ENCODE results near the gene CST8. TPM values are rescaled to one million over a fixed set of nuclear protein-coding genes. Genes with fewer than 3 reads are reported as not detected.

The CST8 gene, protein sequence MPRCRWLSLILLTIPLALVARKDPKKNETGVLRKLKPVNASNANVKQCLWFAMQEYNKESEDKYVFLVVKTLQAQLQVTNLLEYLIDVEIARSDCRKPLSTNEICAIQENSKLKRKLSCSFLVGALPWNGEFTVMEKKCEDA
- polyA plus RNA-seq = not detected

DNA sequence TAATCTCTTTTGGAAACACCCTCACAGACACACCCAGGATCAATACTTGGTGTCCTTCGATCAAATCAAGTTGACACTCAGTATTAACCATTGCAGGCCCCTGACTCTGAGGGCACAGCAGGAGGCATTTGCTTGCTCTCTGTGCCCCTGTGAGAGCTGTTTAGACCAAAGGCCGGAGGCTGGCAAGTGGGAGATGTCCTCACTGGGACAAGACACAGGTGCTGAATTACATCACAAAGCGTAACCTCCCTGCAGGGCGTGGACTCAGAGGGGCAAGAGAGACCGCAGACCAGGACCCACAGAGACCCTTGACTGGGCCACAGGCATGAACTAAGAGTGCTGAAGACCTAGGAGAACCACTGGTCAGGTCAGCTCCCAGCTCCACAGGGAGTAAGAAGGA is at the start of gene CST8:
TSS of gene CST8 (plus strand) at position 301 of the 400 bp plus-strand sequence. CDS start 551 bp downstream, outside the sequence.
- no peaks in the 10 kb centered on the region for H3K9me3 Mint-ChIP-seq
- peaks cover 0 to 3% (median 2%) of the 10 kb centered on the region in 3 donors for H3K27me3 Mint-ChIP-seq (ENCODE audit: low read depth in 3 of 3)
- H3K27ac Mint-ChIP-seq = peak within 1 kb of the TSS in 4 of 6 donors; percentile 16 to 75 (median 28)
- peaks cover 0 to 2% (median 0%) of the 10 kb centered on the region in 3 donors for H3K36me3 Mint-ChIP-seq
- DNase-seq = no peak
- no peak within 1 kb of the TSS for H3K4me3 Mint-ChIP-seq
- peaks cover 20 to 27% of the 10 kb centered on the region in 2 donors for H3K4me1 Mint-ChIP-seq

DNA sequence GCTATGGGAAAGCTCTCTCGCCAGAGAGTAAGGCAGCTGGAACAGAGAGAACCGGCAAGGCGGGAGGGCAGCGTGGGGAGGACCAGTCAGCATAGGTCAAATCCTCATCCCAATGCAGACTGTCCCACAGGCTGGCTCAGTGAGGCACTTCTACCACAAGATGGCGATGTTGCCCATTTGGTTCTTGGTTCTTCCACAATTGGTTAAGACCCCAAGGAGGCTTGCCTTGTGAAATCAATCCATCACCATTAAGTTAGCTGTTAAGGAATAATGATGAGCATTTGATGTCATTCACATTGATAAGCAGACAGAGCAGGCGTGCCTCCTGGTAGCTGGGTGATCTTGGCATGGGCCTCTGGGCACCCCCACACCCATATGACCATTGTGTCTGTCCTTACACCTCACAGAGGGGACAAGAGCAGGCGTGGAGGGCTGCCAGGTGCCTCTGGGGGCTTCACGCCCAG is 49.0 kb upstream of the CST8 start:
- DNase-seq = peak; percentile 70 to 76 (median 71)
- no peaks in the 10 kb centered on the region for H3K9me3 Mint-ChIP-seq
- no peak overlapping the region for H3K4me3 Mint-ChIP-seq
- H3K36me3 Mint-ChIP-seq = no peaks in the 10 kb centered on the region
- H3K27me3 Mint-ChIP-seq (ENCODE audit: low read depth in 3 of 3) = peaks cover 0 to 2% (median 0%) of the 10 kb centered on the region in 3 donors
- peaks cover 0 to 4% of the 10 kb centered on the region in 2 donors for H3K4me1 Mint-ChIP-seq
- H3K27ac Mint-ChIP-seq = peak overlapping the region in 3 of 6 donors; percentile 28 to 66 (median 29)

DNA sequence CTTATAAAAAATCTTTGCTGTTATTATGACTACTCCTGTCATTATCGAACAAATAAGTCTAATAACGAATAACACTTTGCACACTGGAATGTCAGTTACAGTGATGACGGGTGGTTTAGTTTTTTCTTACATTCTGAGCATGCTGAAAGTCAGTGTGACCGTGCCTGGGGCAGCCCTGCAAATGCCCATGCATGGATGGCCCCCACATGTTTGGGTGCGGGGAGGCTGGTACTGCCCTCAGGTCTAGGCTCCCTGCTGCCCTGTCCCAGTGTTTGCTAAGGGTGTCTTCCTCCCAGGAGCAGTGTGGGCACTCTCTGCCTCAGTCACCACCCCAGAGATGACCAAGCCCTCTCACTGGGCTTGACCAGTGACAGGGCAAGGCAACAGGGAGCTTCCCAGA is 48.5 kb upstream of the CST8 start:
- DNase-seq = no peak
- Mint-ChIP-seq H3K4me3 (no peak overlapping the region), H3K36me3 (no peaks in the 10 kb centered on the region), H3K9me3 (no peaks in the 10 kb centered on the region), H3K4me1 (peaks cover 0 to 4% of the 10 kb centered on the region in 2 donors), H3K27me3 (ENCODE audit: low read depth in 3 of 3) (peaks cover 0 to 2% (median 0%) of the 10 kb centered on the region in 3 donors), H3K27ac (no peak overlapping the region)

DNA sequence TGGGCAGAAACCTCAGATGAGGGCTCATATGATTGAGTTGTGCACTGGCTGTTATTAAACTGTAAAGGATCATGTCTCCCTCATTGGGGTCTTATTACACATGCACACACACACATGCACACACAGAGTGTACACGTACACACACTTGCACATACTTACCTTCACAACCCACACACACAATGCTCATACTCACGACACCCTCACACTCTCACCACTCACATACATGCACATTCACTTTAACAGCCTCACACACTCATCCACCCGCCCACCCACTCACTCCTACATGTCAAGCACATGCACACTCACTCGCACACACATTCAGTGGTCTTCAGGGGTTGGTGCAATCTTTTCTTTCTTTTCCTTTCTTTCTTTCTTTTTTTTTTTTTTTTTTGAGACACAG is 46.1 kb upstream of the CST8 start:
- peak overlapping the region in 5 of 6 donors; percentile 2 to 83 (median 56) for H3K27ac Mint-ChIP-seq
- no peak for DNase-seq
- no peak overlapping the region for H3K4me3 Mint-ChIP-seq
- peaks cover 0 to 3% (median 2%) of the 10 kb centered on the region in 3 donors for H3K27me3 Mint-ChIP-seq (ENCODE audit: low read depth in 3 of 3)
- peaks cover 9 to 12% of the 10 kb centered on the region in 2 donors for H3K4me1 Mint-ChIP-seq
- H3K36me3 Mint-ChIP-seq = no peaks in the 10 kb centered on the region
- no peaks in the 10 kb centered on the region for H3K9me3 Mint-ChIP-seq

DNA sequence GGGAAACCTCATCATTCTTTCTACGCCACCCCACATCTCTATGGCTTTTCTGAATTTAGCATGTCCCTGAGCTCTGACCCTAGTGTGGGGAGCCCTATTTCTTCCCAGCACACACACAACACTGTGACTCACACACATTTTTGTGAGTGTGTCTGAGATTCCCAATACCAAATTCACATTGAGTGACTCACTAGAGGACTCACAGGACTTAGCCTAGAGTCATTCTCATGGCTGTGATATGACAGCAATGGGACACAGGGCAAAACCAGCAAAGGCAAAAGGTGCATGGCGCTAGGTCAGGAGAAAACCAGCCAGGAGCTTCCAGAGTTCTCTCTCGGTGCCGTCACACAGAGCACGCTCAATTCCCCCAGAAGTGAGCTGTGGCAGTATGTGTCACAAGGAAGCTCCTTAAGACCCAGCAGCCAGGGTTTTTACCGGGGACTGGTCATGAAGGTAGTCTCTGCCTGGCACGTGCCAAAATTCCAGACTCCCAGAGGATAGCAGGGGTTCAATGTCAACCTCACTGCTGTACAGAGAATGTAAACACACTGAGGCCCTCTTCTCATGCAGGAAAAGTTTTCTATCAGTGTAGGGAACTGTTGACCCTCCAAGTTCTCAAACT is 45.2 kb upstream of the CST8 start:
- peak overlapping the region in 2 of 6 donors; percentile 58 to 67 for H3K27ac Mint-ChIP-seq

DNA sequence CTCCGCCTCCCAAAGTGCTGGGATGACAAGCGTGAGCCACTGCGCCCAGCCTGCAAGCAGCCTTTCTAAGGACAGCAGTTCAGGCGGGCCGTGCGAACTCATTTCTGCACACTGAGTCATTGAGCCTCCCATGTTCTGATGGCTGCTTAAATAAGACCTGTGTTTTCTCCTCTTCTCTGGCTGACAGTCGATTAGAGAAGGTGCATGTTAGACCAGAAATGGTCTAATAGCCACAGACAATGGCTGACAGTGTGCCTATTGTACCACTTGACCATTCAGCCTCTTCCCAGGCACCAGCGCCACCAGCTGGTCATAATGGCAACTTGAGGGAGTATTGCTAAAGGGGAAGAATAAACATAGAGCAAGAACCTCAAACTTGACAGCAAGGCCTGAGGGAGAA is 44.4 kb upstream of the CST8 start:
- Mint-ChIP-seq H3K27ac (peak overlapping the region in 2 of 6 donors; percentile 8 to 29), H3K9me3 (no peaks in the 10 kb centered on the region), H3K27me3 (ENCODE audit: low read depth in 3 of 3) (peaks cover 0 to 3% (median 2%) of the 10 kb centered on the region in 3 donors), H3K36me3 (no peaks in the 10 kb centered on the region), H3K4me3 (no peak overlapping the region), H3K4me1 (peaks cover 14 to 17% of the 10 kb centered on the region in 2 donors)
- no peak for DNase-seq

More for the DNA sequence above, 45.2 kb upstream of the CST8 start:
- Mint-ChIP-seq H3K27me3 (ENCODE audit: low read depth in 3 of 3) (peaks cover 0 to 3% (median 2%) of the 10 kb centered on the region in 3 donors), H3K9me3 (no peaks in the 10 kb centered on the region), H3K4me1 (peaks cover 14 to 17% of the 10 kb centered on the region in 2 donors), H3K36me3 (no peaks in the 10 kb centered on the region), H3K4me3 (no peak overlapping the region)
- DNase-seq = no peak

DNA sequence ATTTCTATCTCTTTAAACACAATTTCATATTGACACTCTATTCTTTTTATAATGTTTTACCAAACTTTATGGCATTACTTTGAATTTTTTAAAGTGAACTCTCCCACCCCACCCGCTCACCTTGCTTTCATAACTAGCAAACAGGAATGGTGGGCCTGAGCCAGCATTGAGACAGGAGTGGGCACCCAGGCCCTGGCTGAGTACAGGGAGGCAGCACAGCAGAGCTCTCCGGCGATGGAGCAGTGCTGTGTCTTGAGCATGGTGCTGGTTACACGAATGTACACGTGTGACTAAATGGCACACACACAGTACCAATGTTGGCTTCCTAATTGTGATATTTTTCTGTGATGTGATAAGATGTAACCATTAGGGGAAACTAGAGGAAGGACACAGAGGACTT is 42.8 kb upstream of the CST8 start:
- Mint-ChIP-seq H3K27ac (no peak overlapping the region), H3K27me3 (ENCODE audit: low read depth in 3 of 3) (peaks cover 0 to 4% (median 2%) of the 10 kb centered on the region in 3 donors), H3K4me1 (peaks cover 14 to 16% of the 10 kb centered on the region in 2 donors), H3K9me3 (no peaks in the 10 kb centered on the region), H3K4me3 (no peak overlapping the region), H3K36me3 (no peaks in the 10 kb centered on the region)
- DNase-seq = no peak

DNA sequence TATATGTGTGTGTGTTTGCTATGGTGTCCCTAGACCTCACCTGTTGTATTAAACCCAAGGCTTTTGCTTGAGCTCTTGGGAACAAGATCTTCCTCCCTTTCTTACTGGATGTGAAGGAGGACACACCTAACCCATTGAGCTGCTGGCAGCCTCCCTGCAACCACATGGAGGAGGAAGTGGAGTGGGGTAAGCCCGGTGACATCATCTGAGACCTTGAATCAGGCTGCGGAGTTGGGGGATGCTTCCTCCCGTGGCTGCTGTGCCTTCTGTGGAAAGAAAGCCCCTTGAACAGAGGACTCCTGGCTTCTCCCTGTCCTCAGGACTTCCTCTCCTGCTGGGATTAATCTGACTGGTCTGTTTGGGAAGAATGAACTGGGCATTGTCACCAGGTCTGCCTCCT is 41.5 kb upstream of the CST8 start:
- peak overlapping the region in 1 of 5 donors; percentile 18 for H3K4me3 Mint-ChIP-seq
- H3K36me3 Mint-ChIP-seq = no peaks in the 10 kb centered on the region
- H3K9me3 Mint-ChIP-seq = no peaks in the 10 kb centered on the region
- DNase-seq = no peak
- peaks cover 0 to 4% (median 2%) of the 10 kb centered on the region in 3 donors for H3K27me3 Mint-ChIP-seq (ENCODE audit: low read depth in 3 of 3)
- peaks cover 14 to 17% of the 10 kb centered on the region in 2 donors for H3K4me1 Mint-ChIP-seq
- peak overlapping the region in 4 of 6 donors; percentile 20 to 81 (median 61) for H3K27ac Mint-ChIP-seq

DNA sequence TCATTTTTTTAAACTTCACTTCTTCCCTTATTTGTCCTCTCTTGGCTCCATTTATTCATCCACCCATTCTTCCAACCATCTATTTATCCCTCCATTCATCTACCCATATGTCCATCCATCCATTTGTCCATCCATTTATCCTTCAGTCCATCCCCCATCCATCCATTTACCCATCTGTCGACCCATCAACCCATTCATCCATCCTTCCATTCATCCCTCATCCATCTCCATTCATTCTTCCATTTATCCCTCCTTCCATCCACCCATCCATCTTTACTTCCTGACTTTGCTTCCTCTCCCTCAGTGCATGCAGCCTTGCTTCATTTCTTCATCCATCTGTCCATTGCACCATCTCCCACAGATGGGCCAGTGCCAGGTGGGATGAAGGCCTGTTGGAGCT is 40.0 kb upstream of the CST8 start:
- Mint-ChIP-seq H3K27ac (peak overlapping the region in 3 of 6 donors; percentile 8 to 84 (median 51)), H3K27me3 (ENCODE audit: low read depth in 3 of 3) (peaks cover 0 to 4% (median 2%) of the 10 kb centered on the region in 3 donors), H3K4me3 (no peak overlapping the region), H3K9me3 (no peaks in the 10 kb centered on the region), H3K4me1 (peaks cover 14 to 25% of the 10 kb centered on the region in 2 donors), H3K36me3 (no peaks in the 10 kb centered on the region)
- no peak for DNase-seq

DNA sequence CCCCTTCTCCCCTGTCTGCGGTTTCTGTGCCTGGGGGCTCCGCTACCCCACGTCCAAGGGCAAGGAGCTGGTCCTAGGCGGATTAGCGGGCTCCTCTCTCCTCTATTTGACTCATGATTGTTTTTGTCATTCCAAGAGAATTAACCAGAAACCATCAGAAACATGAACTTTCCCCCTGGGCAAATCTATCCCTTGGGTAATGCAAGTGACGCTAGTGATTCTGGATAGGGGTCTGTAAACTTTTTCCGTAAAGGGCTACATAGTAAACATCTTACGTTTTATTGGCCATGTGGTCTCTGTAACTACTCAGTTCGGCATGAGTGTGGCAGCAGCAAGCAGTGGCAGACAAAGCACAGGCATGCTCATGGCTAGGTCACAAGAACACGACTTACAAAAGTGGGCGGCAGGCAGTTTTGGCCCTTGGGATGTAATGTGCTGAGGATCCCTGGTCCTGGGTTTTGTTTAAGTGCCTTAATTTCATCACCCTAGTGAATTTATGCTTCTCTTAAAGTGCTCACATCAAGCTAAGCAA is 38.9 kb upstream of the CST8 start:
- Mint-ChIP-seq H3K9me3 (no peaks in the 10 kb centered on the region), H3K4me3 (no peak overlapping the region), H3K27me3 (ENCODE audit: low read depth in 3 of 3) (peaks cover 0 to 7% (median 2%) of the 10 kb centered on the region in 3 donors), H3K4me1 (peaks cover 14 to 37% of the 10 kb centered on the region in 2 donors), H3K36me3 (no peaks in the 10 kb centered on the region), H3K27ac (peak overlapping the region in 2 of 6 donors; percentile 70 to 75)
- DNase-seq = no peak

DNA sequence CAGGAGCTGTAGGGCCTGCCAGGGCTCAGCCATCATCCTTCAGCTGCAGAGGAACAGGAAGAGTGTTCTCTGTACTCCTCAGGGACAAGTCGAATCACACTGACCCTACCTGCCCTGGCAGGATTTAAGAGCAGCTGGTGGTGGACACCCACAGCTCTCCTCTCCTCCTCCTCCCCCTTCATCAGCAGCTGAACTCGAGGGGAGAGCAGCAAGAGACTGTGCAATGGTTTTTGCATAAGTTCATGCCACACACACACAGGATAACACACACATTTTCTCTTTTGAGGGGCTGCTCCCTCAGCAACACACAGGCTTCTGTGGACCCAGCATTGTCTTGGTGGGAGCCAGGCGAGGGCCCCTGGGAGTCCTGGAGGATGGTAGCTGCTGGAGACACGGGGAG is 38.1 kb upstream of the CST8 start, which contains the start of gene CST11:
TSS of gene CST11 (minus strand) at position 101 of the 400 bp plus-strand sequence. CDS start at position 36, 65 bp downstream.
- Mint-ChIP-seq H3K27ac (peak within 1 kb of the TSS in 4 of 6 donors; percentile 43 to 75 (median 64)), H3K4me1 (peaks cover 14 to 43% of the 10 kb centered on the region in 2 donors), H3K9me3 (no peaks in the 10 kb centered on the region), H3K36me3 (no peaks in the 10 kb centered on the region), H3K27me3 (ENCODE audit: low read depth in 3 of 3) (peaks cover 0 to 7% (median 2%) of the 10 kb centered on the region in 3 donors), H3K4me3 (no peak within 1 kb of the TSS)
- no peak for DNase-seq

DNA sequence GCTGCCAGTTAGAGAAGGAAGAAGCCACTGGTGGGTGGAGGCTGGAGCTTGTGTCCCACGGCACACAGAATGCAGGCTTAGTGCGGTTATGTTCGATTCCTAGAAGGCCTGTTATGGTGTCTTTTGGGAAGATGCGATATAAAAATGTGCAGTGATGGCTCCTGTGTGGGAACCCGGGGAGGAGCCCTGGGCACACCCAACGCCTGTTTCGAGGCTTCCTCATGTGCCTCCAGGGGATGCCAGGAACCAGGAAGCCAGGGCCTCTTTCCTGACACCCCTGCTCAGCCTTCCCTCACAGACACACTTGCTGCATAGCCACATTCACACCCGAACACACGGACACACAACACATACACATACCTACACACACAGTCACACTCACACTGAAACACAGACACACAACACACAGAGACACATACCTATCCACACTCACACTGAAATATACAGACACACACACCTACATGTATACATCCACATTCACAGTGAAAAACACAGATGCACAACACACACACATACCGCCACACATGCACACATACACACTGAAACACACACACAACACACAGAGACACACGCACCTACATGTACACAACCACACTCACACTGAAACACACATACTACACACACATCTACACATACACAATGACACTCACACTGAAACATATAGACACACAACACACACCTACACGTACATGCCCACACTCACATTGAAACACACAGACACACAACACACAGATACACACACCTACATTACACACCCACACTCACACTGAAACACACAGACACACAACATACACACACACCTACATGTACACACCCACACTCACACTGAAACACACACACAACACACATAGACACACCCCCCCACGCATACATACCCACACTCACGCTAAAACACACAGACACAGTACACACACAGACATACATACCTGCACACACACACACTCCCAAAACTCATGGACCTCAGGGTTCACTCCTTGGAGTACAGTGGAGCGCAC is 37.1 kb upstream of the CST8 start:
- no peak for DNase-seq
- no peaks in the 10 kb centered on the region for H3K36me3 Mint-ChIP-seq
- peaks cover 0 to 7% (median 2%) of the 10 kb centered on the region in 3 donors for H3K27me3 Mint-ChIP-seq (ENCODE audit: low read depth in 3 of 3)
- H3K4me3 Mint-ChIP-seq = no peak overlapping the region
- H3K4me1 Mint-ChIP-seq = peaks cover 14 to 53% of the 10 kb centered on the region in 2 donors
- no peak overlapping the region for H3K27ac Mint-ChIP-seq
- H3K9me3 Mint-ChIP-seq = no peaks in the 10 kb centered on the region

DNA sequence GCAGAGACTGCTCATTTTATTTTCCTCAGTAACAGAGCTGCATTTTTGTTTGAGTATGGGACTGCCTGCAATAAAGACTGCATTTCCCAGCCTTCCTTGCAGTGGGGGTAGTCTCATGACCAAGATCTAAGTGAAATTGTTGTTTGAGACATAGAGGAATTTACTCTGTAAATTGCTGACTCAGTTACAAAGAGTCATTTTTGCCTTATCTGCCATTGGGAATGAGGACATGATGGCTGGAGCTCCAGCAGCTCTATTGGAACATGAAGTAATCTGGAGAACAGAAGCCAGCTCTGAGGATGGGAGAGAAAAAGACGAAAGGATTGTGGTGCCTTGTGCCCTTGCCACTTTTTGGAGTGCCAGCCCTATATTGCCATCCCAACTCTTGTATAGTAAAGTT is 36.1 kb upstream of the CST8 start:
- Mint-ChIP-seq H3K27ac (peak overlapping the region in 4 of 6 donors; percentile 53 to 99 (median 97)), H3K36me3 (no peaks in the 10 kb centered on the region), H3K4me1 (peaks cover 5 to 54% of the 10 kb centered on the region in 2 donors), H3K4me3 (peak overlapping the region in 2 of 5 donors; percentile 8 to 50), H3K27me3 (ENCODE audit: low read depth in 3 of 3) (peaks cover 0 to 4% (median 2%) of the 10 kb centered on the region in 3 donors), H3K9me3 (no peaks in the 10 kb centered on the region)
- DNase-seq = no peak

Data from immature natural killer cell (primary cell).